Measurements from ENCODE around the gene CHCHD4. TPM values are rescaled to one million over a fixed set of nuclear protein-coding genes. Genes with fewer than 3 reads are reported as not detected.
A peak's percentile ranks its signal among the peaks of the same experiment; 100 is the strongest.

CHCHD4 gene
- total and polyA plus RNA-seq, 2 donors from 2014 or later: 12.8 to 33.6 TPM

- H3K4me3 ChIP-seq (ENCODE audit: low read length in 3 of 3): no peak overlapping the region
- H3K4me1 ChIP-seq (ENCODE audit: control insufficient read depth in 2 of 3, insufficient read depth in 2 of 3, low read depth in 1 of 3, low read length in 3 of 3): no peaks in the 10 kb centered on the region
- DNase-seq (peak in 1 of 5 donors; percentile 54), FAIRE-seq (peak; percentile 11)
- no peak overlapping the region for H3K9ac ChIP-seq (ENCODE audit: low read length in 3 of 3)
- TF ChIP-seq CTCF (IDR thresholded peaks at IDR 0.05; ENCODE audit: borderline replicate concordance, extremely low read depth, insufficient read depth): no peak
- H3K36me3 ChIP-seq (ENCODE audit: control insufficient read depth in 2 of 3, insufficient read depth in 3 of 3, low read length in 3 of 3): peaks cover 9 to 76% (median 62%) of the 10 kb centered on the region in 3 donors
- no peaks in the 10 kb centered on the region for H3K27me3 ChIP-seq (ENCODE audit: control insufficient read depth, insufficient read depth, low read length)
- no peaks in the 10 kb centered on the region for H3K9me3 ChIP-seq (ENCODE audit: control insufficient read depth in 2 of 3, insufficient read depth in 1 of 3, low read length in 3 of 3)
- intact Hi-C loops (cut with DNase I): no loop called here
- H3K27ac ChIP-seq (ENCODE audit: low read depth in 2 of 2, low read length in 2 of 2): no peak overlapping the region
These were observed 30.3 kb upstream of the CHCHD4 start for GRCh38 chr3:14154895-14155440.

- intact Hi-C loops (cut with DNase I): no loop called here
- FAIRE-seq (no peak), DNase-seq (no peak)
- Histone ChIP-seq H3K4me1 (ENCODE audit: control insufficient read depth in 2 of 3, insufficient read depth in 2 of 3, low read depth in 1 of 3, low read length in 3 of 3) (no peaks in the 10 kb centered on the region), H3K36me3 (ENCODE audit: control insufficient read depth in 2 of 3, insufficient read depth in 3 of 3, low read length in 3 of 3) (peaks cover 8 to 73% (median 56%) of the 10 kb centered on the region in 3 donors), H3K27me3 (ENCODE audit: control insufficient read depth, insufficient read depth, low read length) (no peaks in the 10 kb centered on the region), H3K4me3 (ENCODE audit: low read length in 3 of 3) (no peak overlapping the region), H3K9ac (ENCODE audit: low read length in 3 of 3) (no peak overlapping the region), H3K9me3 (ENCODE audit: control insufficient read depth in 2 of 3, insufficient read depth in 1 of 3, low read length in 3 of 3) (no peaks in the 10 kb centered on the region), H3K27ac (ENCODE audit: low read depth in 2 of 2, low read length in 2 of 2) (no peak overlapping the region)
- TF ChIP-seq CTCF (IDR thresholded peaks at IDR 0.05; ENCODE audit: borderline replicate concordance, extremely low read depth, insufficient read depth): no peak
These were observed 29.6 kb upstream of the CHCHD4 start for GRCh38 chr3:14154276-14154675.

DNA sequence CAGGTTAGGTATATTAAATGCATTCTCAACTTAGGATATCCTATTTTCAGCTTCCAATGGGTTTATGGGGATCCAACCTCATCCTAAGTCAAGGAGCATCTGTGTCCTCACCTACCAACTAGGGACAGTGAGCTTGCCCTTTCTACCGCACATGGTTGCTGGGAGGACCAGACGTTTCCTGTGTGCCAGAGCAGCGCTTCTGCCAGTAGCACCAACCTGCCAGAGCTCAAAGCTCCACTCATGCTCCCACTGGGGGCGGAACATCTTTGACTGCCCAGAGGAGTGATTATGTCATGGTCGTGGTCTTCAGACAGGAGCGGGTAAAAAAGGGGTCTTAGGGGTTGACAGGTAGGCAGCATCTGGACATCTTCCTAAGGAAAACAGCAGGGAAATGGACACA is 29.0 kb upstream of the CHCHD4 start:
- Histone ChIP-seq H3K4me1 (ENCODE audit: control insufficient read depth in 2 of 3, insufficient read depth in 2 of 3, low read depth in 1 of 3, low read length in 3 of 3) (no peaks in the 10 kb centered on the region), H3K27me3 (ENCODE audit: control insufficient read depth, insufficient read depth, low read length) (no peaks in the 10 kb centered on the region), H3K27ac (ENCODE audit: low read depth in 2 of 2, low read length in 2 of 2) (no peak overlapping the region), H3K4me3 (ENCODE audit: low read length in 3 of 3) (no peak overlapping the region), H3K9me3 (ENCODE audit: control insufficient read depth in 2 of 3, insufficient read depth in 1 of 3, low read length in 3 of 3) (no peaks in the 10 kb centered on the region), H3K36me3 (ENCODE audit: control insufficient read depth in 2 of 3, insufficient read depth in 3 of 3, low read length in 3 of 3) (peaks cover 7 to 67% (median 50%) of the 10 kb centered on the region in 3 donors), H3K9ac (ENCODE audit: low read length in 3 of 3) (no peak overlapping the region)
- intact Hi-C loops (cut with DNase I): no loop called here
- FAIRE-seq (no peak), DNase-seq (no peak)
- no peak for TF ChIP-seq CTCF (IDR thresholded peaks at IDR 0.05; ENCODE audit: borderline replicate concordance, extremely low read depth, insufficient read depth)

DNA sequence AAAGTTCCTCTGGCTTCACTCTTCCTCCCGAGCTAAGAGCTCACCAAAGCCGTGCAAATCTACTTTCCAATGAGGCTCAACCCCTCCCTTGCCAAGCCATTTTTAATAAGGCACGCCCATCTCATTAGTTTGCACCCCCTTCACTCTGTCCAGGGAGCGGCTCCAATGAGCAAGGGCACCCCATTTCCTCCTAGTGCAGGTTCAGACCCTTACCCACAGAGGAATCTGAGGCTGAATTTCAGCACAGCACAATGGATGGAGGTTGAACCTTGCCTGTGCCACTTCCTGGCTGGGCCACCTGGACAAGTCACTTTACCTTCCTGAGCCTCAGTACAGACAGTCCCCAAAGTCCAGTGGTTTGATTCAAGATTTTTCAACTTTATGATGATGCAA is 28.3 kb upstream of the CHCHD4 start:
- no peak for TF ChIP-seq CTCF (IDR thresholded peaks at IDR 0.05; ENCODE audit: borderline replicate concordance, extremely low read depth, insufficient read depth)
- Histone ChIP-seq H3K27me3 (ENCODE audit: control insufficient read depth, insufficient read depth, low read length) (no peaks in the 10 kb centered on the region), H3K27ac (ENCODE audit: low read depth in 2 of 2, low read length in 2 of 2) (no peak overlapping the region), H3K4me3 (ENCODE audit: low read length in 3 of 3) (no peak overlapping the region), H3K4me1 (ENCODE audit: control insufficient read depth in 2 of 3, insufficient read depth in 2 of 3, low read depth in 1 of 3, low read length in 3 of 3) (peaks cover 0 to under 1% (median under 1%) of the 10 kb centered on the region in 3 donors), H3K36me3 (ENCODE audit: control insufficient read depth in 2 of 3, insufficient read depth in 3 of 3, low read length in 3 of 3) (peaks cover 7 to 60% (median 43%) of the 10 kb centered on the region in 3 donors), H3K9ac (ENCODE audit: low read length in 3 of 3) (no peak overlapping the region), H3K9me3 (ENCODE audit: control insufficient read depth in 2 of 3, insufficient read depth in 1 of 3, low read length in 3 of 3) (no peaks in the 10 kb centered on the region)
- intact Hi-C loops (cut with DNase I): no loop called here
- FAIRE-seq (no peak), DNase-seq (no peak)

Data from kidney (tissue), 14 donors.